Choroid plexus epithelial cell (primary cell): ENCODE measurements around the gene ASTN2.

ENCODE experiments used
- DNase-seq: peaks from one replicate; pipeline ENCODE4 v3.0.0-alpha.2; 2010; ENCODE audit warnings: low read depth
- H3K4me3 ChIP-seq: 2 replicates; pipeline ENCODE4 v1.5.1; 2011; ENCODE audit warnings: low read depth, mild to moderate bottlenecking, control low read depth, low read length, moderate library complexity
- TF ChIP-seq, protein P1 (sequence below): conservative IDR thresholded peaks from 2 replicates; pipeline ENCODE4 v1.5.1; 2011; ENCODE audit warnings: low read depth, mild to moderate bottlenecking, control low read depth, inconsistent platforms, low read length, moderate library complexity

The ASTN2 gene

DNA sequence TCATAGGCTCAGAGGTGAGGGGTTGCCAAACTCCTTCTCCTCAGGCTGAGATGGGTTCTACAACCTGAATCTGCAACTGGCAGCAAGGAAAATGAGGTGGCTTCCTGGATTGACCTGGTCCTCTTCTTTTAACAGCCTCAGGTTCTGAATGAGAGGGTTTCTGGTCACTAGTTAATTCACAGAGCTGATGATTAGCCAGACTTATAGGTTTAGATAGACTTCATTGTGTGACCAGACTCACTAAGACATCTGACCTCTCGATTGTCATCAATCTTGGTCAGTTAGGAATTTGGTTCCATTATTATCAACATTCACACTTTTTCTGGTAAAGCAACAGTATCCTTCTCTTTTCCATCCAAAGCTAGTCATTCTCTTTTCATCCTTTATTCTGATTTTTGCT, 1003.4 kb downstream of the ASTN2 start:
- TF ChIP-seq, protein P1, sequence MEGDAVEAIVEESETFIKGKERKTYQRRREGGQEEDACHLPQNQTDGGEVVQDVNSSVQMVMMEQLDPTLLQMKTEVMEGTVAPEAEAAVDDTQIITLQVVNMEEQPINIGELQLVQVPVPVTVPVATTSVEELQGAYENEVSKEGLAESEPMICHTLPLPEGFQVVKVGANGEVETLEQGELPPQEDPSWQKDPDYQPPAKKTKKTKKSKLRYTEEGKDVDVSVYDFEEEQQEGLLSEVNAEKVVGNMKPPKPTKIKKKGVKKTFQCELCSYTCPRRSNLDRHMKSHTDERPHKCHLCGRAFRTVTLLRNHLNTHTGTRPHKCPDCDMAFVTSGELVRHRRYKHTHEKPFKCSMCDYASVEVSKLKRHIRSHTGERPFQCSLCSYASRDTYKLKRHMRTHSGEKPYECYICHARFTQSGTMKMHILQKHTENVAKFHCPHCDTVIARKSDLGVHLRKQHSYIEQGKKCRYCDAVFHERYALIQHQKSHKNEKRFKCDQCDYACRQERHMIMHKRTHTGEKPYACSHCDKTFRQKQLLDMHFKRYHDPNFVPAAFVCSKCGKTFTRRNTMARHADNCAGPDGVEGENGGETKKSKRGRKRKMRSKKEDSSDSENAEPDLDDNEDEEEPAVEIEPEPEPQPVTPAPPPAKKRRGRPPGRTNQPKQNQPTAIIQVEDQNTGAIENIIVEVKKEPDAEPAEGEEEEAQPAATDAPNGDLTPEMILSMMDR: no peak
- no peak overlapping the region for H3K4me3 ChIP-seq
- DNase-seq: no peak

DNA sequence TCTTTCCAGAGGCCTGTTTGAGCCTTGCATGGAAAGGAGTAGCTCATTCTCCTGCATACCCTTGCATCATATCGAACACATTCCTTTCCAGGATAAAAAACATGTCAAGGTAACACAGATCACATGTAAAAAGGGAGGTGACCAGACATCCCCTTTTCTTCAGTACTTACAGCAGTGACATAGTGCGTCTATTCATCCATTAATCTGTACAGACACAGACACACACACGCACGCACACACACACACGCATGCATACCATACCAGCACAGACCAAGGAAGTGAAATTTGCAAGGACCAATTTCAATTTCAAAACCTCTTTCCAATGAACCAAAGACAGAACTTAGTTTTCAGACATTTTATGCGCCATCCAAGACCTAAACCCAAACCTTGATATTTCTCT, 1005.2 kb downstream of the ASTN2 start:
- DNase-seq: no peak
- H3K4me3 ChIP-seq: no peak overlapping the region
- TF ChIP-seq, protein P1: no peak

DNA sequence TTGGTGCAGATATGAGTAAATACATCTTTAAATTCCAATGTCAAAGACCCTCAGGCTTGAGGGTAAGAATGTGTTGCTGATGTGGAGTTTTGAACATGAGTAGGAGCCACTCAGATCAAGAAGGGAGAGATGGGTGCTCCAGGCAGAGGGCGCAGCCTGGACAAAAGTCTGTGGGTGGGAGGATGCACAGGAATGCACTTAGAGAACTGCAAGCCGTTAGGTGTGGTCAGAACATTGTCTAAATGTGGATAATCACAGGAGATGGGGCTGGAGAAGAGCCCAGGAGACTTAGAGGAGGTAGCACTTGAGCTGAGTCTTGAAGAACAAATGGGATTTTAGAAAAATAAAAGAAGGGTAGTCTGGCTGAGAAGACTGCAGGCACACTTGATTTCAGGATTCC, 1005.7 kb downstream of the ASTN2 start:
- no peak overlapping the region for H3K4me3 ChIP-seq
- TF ChIP-seq, protein P1: no peak
- no peak for DNase-seq

DNA sequence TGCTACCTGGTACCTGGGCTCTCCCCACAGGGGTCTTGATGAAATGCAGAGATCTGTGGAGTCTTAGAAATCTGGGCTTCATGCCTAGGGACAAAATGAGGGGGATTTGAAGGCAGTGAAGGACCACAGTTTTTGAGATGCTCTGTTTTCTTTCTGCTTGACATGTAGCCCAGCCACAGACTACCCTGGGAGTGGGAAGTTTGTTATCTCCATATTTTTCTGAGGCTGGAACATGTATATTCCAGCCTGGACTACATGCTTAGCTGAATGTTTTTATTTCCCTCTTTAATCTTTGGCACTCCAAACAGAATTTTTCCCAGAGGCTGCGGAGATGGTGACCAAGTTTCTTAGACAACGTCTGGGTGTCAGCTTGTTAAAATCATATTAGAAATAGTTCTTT, 1008.4 kb downstream of the ASTN2 start:
- H3K4me3 ChIP-seq: no peak overlapping the region
- DNase-seq: no peak
- TF ChIP-seq, protein P1: no peak

DNA sequence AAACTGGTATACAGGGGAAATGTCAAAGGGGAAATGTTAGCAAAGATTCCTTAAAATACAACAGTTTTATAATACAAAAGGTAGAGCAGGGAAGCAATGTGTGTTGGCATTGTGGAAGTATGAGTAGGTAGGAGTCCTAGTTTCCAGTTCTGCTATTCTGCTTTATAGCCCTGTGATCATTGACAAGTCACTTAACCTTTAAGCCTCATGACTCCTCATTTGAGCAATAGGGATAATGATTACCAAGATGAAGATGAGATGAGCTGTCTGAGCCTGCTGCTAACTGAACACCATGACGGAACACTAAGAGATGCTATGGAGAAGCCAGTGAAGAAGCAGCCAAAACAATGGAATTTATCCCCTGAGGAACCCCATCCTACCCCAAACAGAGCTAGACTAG, 1009.5 kb downstream of the ASTN2 start:
- no peak for DNase-seq
- H3K4me3 ChIP-seq: no peak overlapping the region
- TF ChIP-seq, protein P1: no peak

DNA sequence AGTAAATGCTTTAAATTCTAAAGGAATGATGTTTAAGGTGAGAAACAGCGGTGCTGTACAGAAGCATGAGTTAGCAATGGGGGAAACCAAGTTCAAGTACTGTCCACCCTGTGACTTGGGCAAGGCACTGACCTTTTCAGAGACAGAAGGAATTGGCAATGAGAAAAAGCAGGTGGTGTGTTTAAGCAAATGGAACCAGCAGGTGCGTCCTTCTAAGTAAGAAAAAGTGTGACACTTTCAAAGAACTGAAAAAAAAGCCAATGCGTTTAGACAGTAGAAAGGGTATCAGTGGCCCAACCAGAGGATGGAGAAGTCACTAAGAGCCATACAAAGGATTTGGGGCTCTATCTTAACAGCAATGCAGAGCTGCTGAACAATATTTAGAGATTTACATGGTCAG, 1010.6 kb downstream of the ASTN2 start:
- no peak overlapping the region for H3K4me3 ChIP-seq
- TF ChIP-seq, protein P1: no peak
- no peak for DNase-seq

DNA sequence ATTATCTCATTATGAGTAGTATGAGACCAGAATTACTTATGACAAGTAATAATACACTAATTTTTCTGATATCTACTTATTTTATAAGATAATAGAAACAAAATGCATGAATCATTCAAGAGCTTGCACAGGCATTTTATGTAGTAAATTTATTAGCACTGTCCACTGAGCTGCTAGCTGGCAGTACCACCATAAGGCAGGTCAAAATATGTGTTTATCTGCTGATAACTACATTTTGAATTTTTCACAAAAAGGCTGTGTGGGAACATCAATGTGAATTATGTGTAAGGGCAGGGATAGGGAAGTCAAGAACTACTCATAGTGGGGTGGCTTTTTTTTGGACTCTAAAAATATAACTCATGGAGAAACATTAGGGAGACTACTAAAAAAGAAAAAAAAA, 1011.7 kb downstream of the ASTN2 start:
- TF ChIP-seq, protein P1: no peak
- no peak for DNase-seq
- H3K4me3 ChIP-seq: no peak overlapping the region
